IPS-15b (cell line): ENCODE data around the gene RECQL5.

Experiments
- H3K27me3 ChIP-seq: one replicate; pipeline ENCODE4 v1.6.1; 2013; ENCODE audit warnings: low read length; ENCODE audit not compliant: control insufficient read depth, insufficient read depth
- H3K36me3 ChIP-seq: one replicate; pipeline ENCODE4 v1.6.1; 2013; ENCODE audit warnings: low read length; ENCODE audit not compliant: control insufficient read depth, insufficient read depth
- H3K4me1 ChIP-seq: one replicate; pipeline ENCODE4 v1.6.1; 2013; ENCODE audit warnings: mild to moderate bottlenecking, low read length; ENCODE audit not compliant: control insufficient read depth, insufficient read depth
- H3K4me3 ChIP-seq: one replicate; pipeline ENCODE4 v1.5.1; 2013; ENCODE audit warnings: low read depth, low read length
- H3K9ac ChIP-seq: one replicate; pipeline ENCODE4 v1.6.1; 2013; ENCODE audit warnings: low read depth, mild to moderate bottlenecking, low read length
- H3K9me3 ChIP-seq: one replicate; pipeline ENCODE4 v1.6.1; 2013; ENCODE audit warnings: mild to moderate bottlenecking, low read length; ENCODE audit not compliant: control insufficient read depth, insufficient read depth

RECQL5 gene

GRCh38 chr17:75637143-75637538 lies 29.8 kb downstream of the RECQL5 start:
- no peaks in the 10 kb centered on the region for H3K36me3 ChIP-seq
- H3K4me3 ChIP-seq = no peak overlapping the region
- H3K9ac ChIP-seq = no peak overlapping the region
- H3K27me3 ChIP-seq = no peaks in the 10 kb centered on the region
- no peaks in the 10 kb centered on the region for H3K9me3 ChIP-seq
- peaks cover 4% of the 10 kb centered on the region for H3K4me1 ChIP-seq

GRCh38 chr17:75636381-75637142 lies 30.4 kb downstream of the RECQL5 start:
- H3K27me3 ChIP-seq = no peaks in the 10 kb centered on the region
- H3K9ac ChIP-seq = no peak overlapping the region
- H3K4me3 ChIP-seq = no peak overlapping the region
- H3K36me3 ChIP-seq = peaks cover 4% of the 10 kb centered on the region
- no peaks in the 10 kb centered on the region for H3K9me3 ChIP-seq
- peaks cover 4% of the 10 kb centered on the region for H3K4me1 ChIP-seq

- H3K9ac ChIP-seq = no peak overlapping the region
- H3K9me3 ChIP-seq = no peaks in the 10 kb centered on the region
- H3K27me3 ChIP-seq = no peaks in the 10 kb centered on the region
- peaks cover 10% of the 10 kb centered on the region for H3K36me3 ChIP-seq
- H3K4me3 ChIP-seq = no peak overlapping the region
- peaks cover 4% of the 10 kb centered on the region for H3K4me1 ChIP-seq
These were observed 31.2 kb downstream of the RECQL5 start for GRCh38 chr17:75635610-75636202.

DNA sequence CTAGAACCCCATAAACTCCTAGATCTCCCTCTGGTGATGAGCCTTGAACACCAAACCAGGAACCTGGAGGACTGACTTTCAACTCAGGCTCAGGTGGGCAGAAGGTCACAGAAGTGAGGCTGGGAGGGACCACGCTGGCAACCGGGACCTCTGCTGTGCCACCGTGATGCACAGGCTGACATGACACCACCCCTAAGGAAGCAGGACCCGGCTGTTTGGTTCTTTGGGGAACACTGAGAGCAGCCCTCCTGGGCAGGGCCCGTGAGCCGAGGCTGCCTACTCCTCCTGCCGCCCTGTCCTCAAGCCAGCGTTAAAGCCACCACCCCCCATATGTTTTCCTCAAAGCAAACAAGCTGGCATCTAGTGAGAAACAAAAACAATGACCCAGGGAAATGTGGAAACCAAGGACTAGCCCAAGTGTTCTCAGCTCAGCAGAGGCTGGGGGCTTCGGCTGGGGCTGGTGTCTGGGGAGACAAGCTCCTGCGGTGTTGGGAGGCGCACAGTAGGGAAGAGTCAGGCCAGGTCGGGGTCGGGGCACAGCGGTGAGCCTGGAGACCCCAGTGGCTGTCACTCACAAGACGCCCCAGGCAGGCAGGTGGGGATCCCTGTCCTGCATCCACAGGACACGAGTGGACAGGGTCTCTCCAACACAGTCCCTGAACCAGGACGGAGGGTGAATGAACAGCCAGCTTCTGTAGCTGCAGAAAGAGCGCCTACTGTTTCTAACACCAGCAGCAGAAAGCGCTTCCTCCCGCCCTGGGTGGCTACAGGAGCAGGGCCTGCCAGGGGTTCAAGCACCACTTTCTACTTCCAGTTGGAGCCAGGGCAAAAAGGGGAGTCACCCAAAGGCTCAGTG lies 32.0 kb downstream of the RECQL5 start:
- no peaks in the 10 kb centered on the region for H3K9me3 ChIP-seq
- no peak overlapping the region for H3K9ac ChIP-seq
- no peaks in the 10 kb centered on the region for H3K27me3 ChIP-seq
- H3K4me1 ChIP-seq = peaks cover 4% of the 10 kb centered on the region
- H3K36me3 ChIP-seq = peaks cover 10% of the 10 kb centered on the region
- H3K4me3 ChIP-seq = no peak overlapping the region

DNA sequence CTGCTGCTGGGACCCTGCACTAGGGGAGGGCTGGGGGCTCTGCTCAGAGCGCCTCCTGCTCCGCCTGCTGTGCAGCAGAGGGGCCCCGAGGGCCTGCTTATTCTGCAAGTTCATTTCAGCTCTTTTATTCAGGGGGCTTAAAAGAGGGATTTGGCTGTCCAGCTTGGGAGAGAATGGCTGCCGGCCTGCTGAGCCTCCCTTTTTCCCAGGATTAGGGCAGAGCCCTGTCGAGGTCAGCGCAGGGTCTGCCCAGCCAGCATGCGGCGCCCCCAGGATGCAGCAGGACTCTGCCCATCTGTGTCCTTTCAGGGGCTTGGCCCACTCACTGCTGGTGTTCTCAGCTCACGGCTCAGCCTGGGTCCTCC lies 32.6 kb downstream of the RECQL5 start:
- peaks cover 4% of the 10 kb centered on the region for H3K4me1 ChIP-seq
- no peaks in the 10 kb centered on the region for H3K27me3 ChIP-seq
- no peak overlapping the region for H3K4me3 ChIP-seq
- H3K9ac ChIP-seq = no peak overlapping the region
- H3K36me3 ChIP-seq = peaks cover 10% of the 10 kb centered on the region
- no peaks in the 10 kb centered on the region for H3K9me3 ChIP-seq

DNA sequence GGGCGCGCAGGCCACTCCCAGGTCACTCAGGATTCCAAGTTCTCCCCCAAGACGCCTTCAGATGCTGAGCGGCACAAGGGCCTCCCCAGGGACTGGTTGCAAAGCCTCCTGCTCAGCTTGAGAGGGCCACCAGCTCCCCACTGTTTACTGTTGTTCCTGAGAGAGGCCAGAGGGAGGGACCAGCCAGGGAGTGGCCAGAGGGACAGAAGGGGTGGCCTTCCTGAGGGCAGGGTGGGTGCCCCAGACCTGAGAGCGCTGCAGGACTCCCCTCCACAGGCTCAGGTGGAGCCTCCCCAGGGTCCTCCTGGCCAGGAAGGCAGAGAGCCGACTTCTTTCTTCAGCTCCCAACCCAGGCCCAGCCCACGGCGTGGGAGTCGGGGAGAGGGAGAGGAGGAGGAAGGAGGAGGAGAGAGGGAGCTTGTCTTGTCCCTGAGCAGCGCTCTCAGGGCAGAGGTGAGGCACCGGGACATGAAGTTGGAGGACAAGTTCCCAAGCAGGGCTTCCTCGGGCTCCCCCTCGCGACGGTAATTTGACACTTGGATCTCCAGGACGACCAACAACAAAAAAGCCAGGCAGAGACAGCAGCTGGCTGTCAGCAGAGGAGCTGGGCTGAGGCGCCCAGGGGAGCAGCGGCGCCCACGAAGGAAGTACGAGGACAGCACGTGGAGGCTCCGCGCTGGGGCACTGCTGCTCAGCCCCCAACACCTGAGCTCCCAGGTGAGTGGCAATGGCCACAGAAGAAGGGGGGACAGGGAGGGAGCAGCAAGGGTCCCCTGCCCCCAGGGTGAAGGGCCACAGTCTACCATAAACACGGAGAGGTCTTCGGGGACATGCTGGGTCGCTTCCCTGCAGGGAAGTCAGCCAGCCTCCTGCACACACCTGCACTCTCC lies 33.2 kb downstream of the RECQL5 start:
- peaks cover 10% of the 10 kb centered on the region for H3K36me3 ChIP-seq
- no peak overlapping the region for H3K9ac ChIP-seq
- no peak overlapping the region for H3K4me3 ChIP-seq
- H3K9me3 ChIP-seq = no peaks in the 10 kb centered on the region
- H3K4me1 ChIP-seq = peaks cover 4% of the 10 kb centered on the region
- no peaks in the 10 kb centered on the region for H3K27me3 ChIP-seq

- Histone ChIP-seq H3K27me3 (no peaks in the 10 kb centered on the region), H3K4me1 (peaks cover 4% of the 10 kb centered on the region), H3K4me3 (no peak within 1 kb of the TSS), H3K9me3 (no peaks in the 10 kb centered on the region), H3K9ac (no peak within 1 kb of the TSS), H3K36me3 (peaks cover 10% of the 10 kb centered on the region)
These were observed 34.0 kb downstream of the RECQL5 start, which contains the start of gene SMIM5 for GRCh38 chr17:75632863-75633485. SMIM5 (plus strand) TSS chr17:75633434; CDS start chr17:75640202, 6,768 bp downstream.

DNA sequence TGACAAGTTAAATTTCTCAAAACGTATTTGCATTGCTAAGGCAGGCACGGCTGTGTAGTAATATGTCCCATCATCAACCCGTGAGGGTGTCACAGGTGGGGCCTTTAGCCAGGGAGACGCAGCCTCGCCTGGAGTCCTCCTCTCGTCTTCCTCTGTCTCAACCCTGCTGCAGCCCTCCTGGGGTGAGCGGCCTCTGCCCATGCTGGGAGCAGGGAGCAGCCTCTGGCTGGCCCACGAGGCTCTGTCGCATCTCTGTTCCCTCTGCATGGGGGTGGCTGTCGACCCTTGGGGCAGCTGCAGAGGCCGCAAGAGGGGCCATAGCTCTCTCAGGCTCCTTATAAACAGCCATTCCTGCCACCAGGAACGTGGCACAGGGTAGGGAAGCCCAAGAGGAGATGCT lies 34.5 kb downstream of the RECQL5 start:
- Histone ChIP-seq H3K27me3 (no peaks in the 10 kb centered on the region), H3K9ac (no peak overlapping the region), H3K4me1 (peaks cover 4% of the 10 kb centered on the region), H3K36me3 (peaks cover 10% of the 10 kb centered on the region), H3K9me3 (no peaks in the 10 kb centered on the region), H3K4me3 (no peak overlapping the region)

- Histone ChIP-seq H3K9me3 (no peaks in the 10 kb centered on the region), H3K27me3 (no peaks in the 10 kb centered on the region), H3K36me3 (peaks cover 10% of the 10 kb centered on the region), H3K4me1 (peaks cover 4% of the 10 kb centered on the region), H3K4me3 (no peak overlapping the region), H3K9ac (no peak overlapping the region)
These were observed 35.6 kb downstream of the RECQL5 start for GRCh38 chr17:75631353-75631752.

GRCh38 chr17:75630071-75630917 lies 36.7 kb downstream of the RECQL5 start:
- Histone ChIP-seq H3K36me3 (peaks cover 11% of the 10 kb centered on the region), H3K4me3 (no peak overlapping the region), H3K9ac (no peak overlapping the region), H3K27me3 (no peaks in the 10 kb centered on the region), H3K9me3 (no peaks in the 10 kb centered on the region), H3K4me1 (peaks cover 4% of the 10 kb centered on the region)
